ENCODE data around the gene PTPRN2.

The PTPRN2 gene

GRCh38 chr7:158484801-158485531, 102.7 kb downstream of the PTPRN2 start:
- TF ChIP-seq CTCF (IDR thresholded peaks at IDR 0.05; ENCODE audit: low read depth, low read length, missing control alignments): no peak
- DNase-seq (ENCODE audit: low read depth): no peak
- H3K4me3 ChIP-seq (ENCODE audit: low read depth, low read length): no peak overlapping the region
- in situ Hi-C loops (cut with HindIII; ENCODE audit: low sequenced_read_pairs): loop anchor here (5.0 kb wide), 1 partner anchor 87 kb away; no protein-coding TSS in a partner anchor

DNA sequence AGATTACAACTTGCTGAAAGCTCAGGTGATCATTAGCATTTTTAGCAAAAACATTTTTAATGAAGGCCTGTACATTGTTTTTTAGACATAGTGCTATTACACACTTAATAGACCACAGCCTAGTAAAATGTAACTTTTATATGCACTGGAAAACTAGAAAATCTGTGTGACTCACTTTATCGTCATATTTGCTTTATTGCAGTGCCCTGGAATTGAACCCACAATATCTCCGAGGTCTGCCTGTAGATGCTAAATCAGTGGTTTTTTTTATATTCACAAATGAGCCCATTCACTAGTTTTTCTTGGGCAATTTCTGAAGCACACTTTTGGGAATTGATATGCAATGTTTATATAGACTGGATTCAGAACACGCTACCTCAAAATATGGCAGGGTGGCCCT, 105.1 kb downstream of the PTPRN2 start:
- no peak overlapping the region for H3K4me3 ChIP-seq (ENCODE audit: low read depth, low read length)
- in situ Hi-C loops (cut with HindIII; ENCODE audit: low sequenced_read_pairs): no loop called here
- TF ChIP-seq CTCF (IDR thresholded peaks at IDR 0.05; ENCODE audit: low read depth, low read length, missing control alignments): no peak
- no peak for DNase-seq (ENCODE audit: low read depth)

- no peak overlapping the region for H3K4me3 ChIP-seq (ENCODE audit: low read depth, low read length)
- in situ Hi-C loops (cut with HindIII; ENCODE audit: low sequenced_read_pairs): no loop called here
- DNase-seq (ENCODE audit: low read depth): no peak
- TF ChIP-seq CTCF (IDR thresholded peaks at IDR 0.05; ENCODE audit: low read depth, low read length, missing control alignments): no peak
These were observed 108.0 kb downstream of the PTPRN2 start for GRCh38 chr7:158479664-158480025.

DNA sequence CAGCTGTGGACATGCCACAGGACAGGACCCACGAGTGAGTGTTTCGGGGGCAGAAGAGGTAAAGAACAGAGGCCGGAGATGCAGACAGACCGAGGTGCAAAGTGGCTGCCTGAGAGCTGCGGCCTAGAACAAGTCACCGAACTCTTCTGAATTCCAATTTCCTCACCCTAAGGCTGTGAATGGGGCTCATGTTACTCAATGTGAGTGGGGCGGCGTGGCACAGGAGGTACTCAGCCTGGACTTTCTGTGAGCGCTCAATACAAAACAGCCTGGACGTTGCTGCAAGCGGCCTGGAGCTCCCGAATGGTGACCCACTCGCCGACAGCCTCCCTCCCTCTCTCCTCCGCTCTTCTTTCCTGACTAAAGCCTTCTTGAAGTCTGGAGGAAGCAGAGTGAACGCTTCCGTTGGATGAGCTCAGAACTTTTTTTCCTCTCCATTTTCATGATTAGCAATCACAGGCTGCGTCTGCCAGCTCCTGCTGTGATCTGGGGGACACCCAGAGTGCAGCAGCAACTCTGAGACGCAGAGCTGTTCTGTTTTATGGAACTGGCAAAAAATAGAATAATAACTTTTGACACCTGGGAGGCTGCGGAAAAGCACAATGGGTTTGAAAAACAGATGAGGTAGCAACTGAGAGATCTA, 108.5 kb downstream of the PTPRN2 start:
- TF ChIP-seq CTCF (IDR thresholded peaks at IDR 0.05; ENCODE audit: low read depth, low read length, missing control alignments): no peak
- in situ Hi-C loops (cut with HindIII; ENCODE audit: low sequenced_read_pairs): no loop called here
- no peak overlapping the region for H3K4me3 ChIP-seq (ENCODE audit: low read depth, low read length)
- no peak for DNase-seq (ENCODE audit: low read depth)

DNA sequence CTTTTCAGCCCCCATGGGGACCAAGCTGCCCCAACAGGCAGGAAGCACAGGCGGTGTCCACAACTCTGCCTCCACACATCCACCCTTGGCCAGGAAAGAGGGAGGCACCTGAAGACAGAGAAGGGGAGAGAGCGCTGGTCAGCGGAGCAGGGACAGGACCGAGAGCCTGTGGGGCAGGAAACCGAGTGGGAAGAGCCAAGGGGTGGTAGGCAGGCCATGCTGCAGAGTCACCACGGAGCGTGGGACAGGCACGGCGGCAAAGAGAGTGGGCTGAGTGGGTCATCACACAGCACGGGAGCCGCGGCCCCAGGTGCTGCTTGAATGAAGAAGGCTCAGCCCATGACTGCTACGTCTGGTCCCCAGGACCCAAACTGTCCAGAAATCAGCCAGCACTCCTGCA, 109.8 kb downstream of the PTPRN2 start:
- TF ChIP-seq CTCF (IDR thresholded peaks at IDR 0.05; ENCODE audit: low read depth, low read length, missing control alignments): no peak
- no peak overlapping the region for H3K4me3 ChIP-seq (ENCODE audit: low read depth, low read length)
- in situ Hi-C loops (cut with HindIII; ENCODE audit: low sequenced_read_pairs): no loop called here
- DNase-seq (ENCODE audit: low read depth): no peak

DNA sequence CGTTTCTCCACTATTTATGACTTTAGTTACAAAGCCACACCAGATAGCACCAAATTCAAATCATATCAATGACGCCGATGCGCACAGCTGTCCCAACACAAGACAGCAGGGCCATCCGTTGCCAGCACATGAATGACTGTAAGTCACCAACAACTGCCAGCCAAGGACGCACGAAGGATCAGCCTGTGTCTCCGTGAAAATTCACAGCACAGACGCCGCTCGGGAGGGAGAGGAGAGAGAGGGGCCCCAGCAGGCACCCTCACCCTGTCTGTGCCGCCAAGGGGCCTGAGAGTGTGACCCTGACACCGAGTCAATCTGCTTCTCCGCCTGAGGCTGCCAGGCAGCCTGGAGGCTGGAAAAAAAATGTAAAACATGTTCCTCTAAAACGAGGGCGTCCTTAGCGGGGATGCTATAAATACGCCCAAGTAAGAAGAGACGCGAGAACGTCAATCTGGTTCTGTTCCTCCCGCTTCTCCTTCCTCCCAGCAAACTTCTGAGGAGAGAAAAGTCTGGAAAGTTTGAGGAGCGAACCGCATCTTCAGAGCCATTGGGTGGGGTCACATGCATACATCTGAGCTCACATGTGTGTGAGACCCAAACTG, 111.2 kb downstream of the PTPRN2 start:
- no peak for TF ChIP-seq CTCF (IDR thresholded peaks at IDR 0.05; ENCODE audit: low read depth, low read length, missing control alignments)
- H3K4me3 ChIP-seq (ENCODE audit: low read depth, low read length): no peak overlapping the region
- in situ Hi-C loops (cut with HindIII; ENCODE audit: low sequenced_read_pairs): no loop called here
- no peak for DNase-seq (ENCODE audit: low read depth)

Data from astrocyte of the cerebellum (primary cell).